HCT116 (cell line): ENCODE data around the gene NTN3. TPM values are rescaled to one million over a fixed set of nuclear protein-coding genes. Genes with fewer than 3 reads are reported as not detected.

Experiments
- ATAC-seq: fragments of 200-7000 bp; cut with Tn5 transposase; 2 replicates; pipeline ENCODE4 v1.9.1; 2020; ENCODE audit warnings: mild to moderate bottlenecking, moderate library complexity
- BruUV-seq: library from RNA; stranded (reverse); fragments of 400-500 nt; replicated peaks from 2 replicates; lab custom pipeline; 2021; lab: Mats Ljungman, UMichigan
- CTCF ChIA-PET: fragments of 300-600 bp; sonication (Branson Sonifier 250); formaldehyde crosslinking; loops from one replicate; lab custom pipeline; 2021; ENCODE audit warnings: antibody characterized with exemption; lab: Charles Lee
- POLR2A ChIA-PET: fragments of 300-600, 350-600 bp; sonication (Branson Sonifier 250); formaldehyde crosslinking; loops from one replicate; lab custom pipeline; 2021; ENCODE audit warnings: antibody characterized with exemption; lab: Charles Lee
- RAD21 ChIA-PET, 2 experiments: fragments of 300-600 bp; sonication (Branson Sonifier 250); formaldehyde crosslinking; loops; one replicate each; lab custom pipeline; 2023; ENCODE audit warnings: low total read pairs in 2 of 2; ENCODE audit not compliant: uncharacterized antibody in 2 of 2, unreplicated experiment in 2 of 2, low non-redundant PET in 1 of 2; lab: Charles Lee
- DNase-seq: peaks from one replicate; pipeline ENCODE4 v3.0.0-alpha.2; 2010; ENCODE audit warnings: low read depth, low spot score
- H2AFZ ChIP-seq: fragments of 200-600 bp; shearing (Covaris generic), sonication (generic); 2 replicates; pipeline ENCODE4 v1.6.1; 2017; ENCODE audit warnings: low read depth, mixed run types, mixed read lengths, antibody characterized with exemption, low read length; ENCODE audit not compliant: poor library complexity, severe bottlenecking
- H3K27ac ChIP-seq: 2 replicates; pipeline ENCODE4 v1.5.1; 2012; ENCODE audit warnings: low read depth, low read length
- H3K27me3 ChIP-seq: fragments of 200-600 bp; sonication (generic); 2 replicates; pipeline ENCODE4 v1.6.1; 2016; ENCODE audit warnings: mixed run types, low read length, mixed read lengths; ENCODE audit not compliant: insufficient read depth
- H3K36me3 ChIP-seq, 2 experiments: fragments of 200-500 bp in 1 of 2; fragments of 200-600 bp in 1 of 2; sonication (Bioruptor generic) in 1 of 2; sonication (generic) in 1 of 2; 2 replicates each; pipeline versions ENCODE4 v1.5.1 to v1.6.1; 2014 to 2016; ENCODE audit warnings: low read length in 2 of 2, inconsistent platforms in 1 of 2, mixed read lengths in 1 of 2, mixed run types in 1 of 2; ENCODE audit not compliant: insufficient read depth in 2 of 2, control insufficient read depth in 1 of 2
- H3K4me1 ChIP-seq, 2 experiments: fragments of 200-600 bp in 1 of 2; sonication (generic) in 1 of 2; 2 replicates each; pipeline versions ENCODE4 v1.5.1 to v1.6.1; 2012 to 2017; ENCODE audit warnings: low read length in 2 of 2, inconsistent platforms in 1 of 2, mild to moderate bottlenecking in 1 of 2, mixed read lengths in 1 of 2, mixed run types in 1 of 2, moderate library complexity in 1 of 2; ENCODE audit not compliant: insufficient read depth in 2 of 2, control insufficient read depth in 1 of 2
- H3K4me2 ChIP-seq: fragments of 200-600 bp; sonication (generic); 2 replicates; pipeline ENCODE4 v1.6.1; 2017; ENCODE audit warnings: mixed run types, low read length, mixed read lengths
- H3K4me3 ChIP-seq, 2 experiments: fragments of 200-600 bp in 1 of 2; sonication (generic) in 1 of 2; replicated peaks in 1 of 2; 2 replicates each; pipeline ENCODE4 v1.5.1; 2011 to 2016; ENCODE audit warnings: low read length in 2 of 2, control low read depth in 1 of 2, low read depth in 1 of 2, mild to moderate bottlenecking in 1 of 2, mixed read lengths in 1 of 2, mixed run types in 1 of 2
- H3K79me2 ChIP-seq: fragments of 200-600 bp; sonication (generic); 2 replicates; pipeline ENCODE4 v1.6.1; 2017; ENCODE audit warnings: mild to moderate bottlenecking, mixed run types, low read length, moderate library complexity, mixed read lengths; ENCODE audit not compliant: insufficient read depth
- H3K9ac ChIP-seq: fragments of 200-600 bp; sonication (generic); 2 replicates; pipeline ENCODE4 v1.6.1; 2016; ENCODE audit warnings: low read length, mixed read lengths
- H3K9me2 ChIP-seq: fragments of 200-600 bp; sonication (generic), shearing (Covaris generic); 2 replicates; pipeline ENCODE4 v1.6.1; 2017; ENCODE audit warnings: mixed run types, mild to moderate bottlenecking, moderate library complexity; ENCODE audit not compliant: insufficient read depth
- H3K9me3 ChIP-seq, 2 experiments: fragments of 200-500 bp in 1 of 2; fragments of 200-600 bp in 1 of 2; sonication (Bioruptor generic) in 1 of 2; sonication (generic) in 1 of 2; 2 replicates each; pipeline ENCODE4 v1.6.1; 2014 to 2017; ENCODE audit warnings: low read length in 2 of 2, mixed read lengths in 2 of 2, inconsistent platforms in 1 of 2, low read depth in 1 of 2, mild to moderate bottlenecking in 1 of 2, mixed run types in 1 of 2, moderate library complexity in 1 of 2; ENCODE audit not compliant: control insufficient read depth in 1 of 2, insufficient read depth in 1 of 2
- H4K20me1 ChIP-seq: fragments of 200-600 bp; sonication (generic), shearing (Covaris generic); 2 replicates; pipeline ENCODE4 v1.6.1; 2017; ENCODE audit warnings: mixed run types, mild to moderate bottlenecking, moderate library complexity; ENCODE audit not compliant: insufficient read depth
- CEBPB ChIP-seq: IDR thresholded peaks from 2 replicates; pipeline ENCODE4 v1.6.1; 2012; ENCODE audit warnings: low read depth
- EZH2 ChIP-seq: fragments of 200-600 bp; sonication (generic); IDR thresholded peaks from 2 replicates; pipeline ENCODE4 v1.6.1; 2017; ENCODE audit warnings: antibody characterized with exemption, mixed run types
- FOSL1 ChIP-seq: IDR thresholded peaks from 2 replicates; pipeline ENCODE4 v1.6.1; 2012; ENCODE audit warnings: low read depth
- TCF7L2 ChIP-seq: IDR thresholded peaks from 2 replicates; pipeline ENCODE4 v1.7.0; 2011; ENCODE audit warnings: borderline replicate concordance, inconsistent platforms; ENCODE audit not compliant: insufficient read depth, insufficient read length; ENCODE audit errors: extremely low read depth
- ZFX ChIP-seq: fragments of 450-650 bp; IDR thresholded peaks from 2 replicates; pipeline ENCODE4 v1.6.1; 2017
- ZNF274 ChIP-seq: fragments of 200-500 bp; sonication (Bioruptor generic); IDR thresholded peaks from 2 replicates; pipeline ENCODE4 v1.6.1; 2014; ENCODE audit warnings: mild to moderate bottlenecking, low read depth, low read length, inconsistent platforms
- intact Hi-C: fragments of 100-400 bp; cut with micrococcal nuclease; formaldehyde crosslinking; loops from 2 replicates; pipeline ENCODE4 v1.10.0; 2022
- total RNA-seq: library from RNA; stranded (reverse); gene quantifications from one replicate; pipeline ENCODE4 v1.2.1, GENCODE V29; 2021; ENCODE audit not compliant: unreplicated experiment
- TF ChIP-seq, protein P1 (sequence below), 3 experiments: fragments of 200-600 bp in 1 of 3; sonication (generic) in 1 of 3; IDR thresholded peaks in 2 of 3; conservative IDR thresholded peaks in 1 of 3; 2 replicates each; pipeline ENCODE4 v1.5.1; 2012 to 2017; ENCODE audit warnings: low read depth in 2 of 3, low read length in 2 of 3, antibody characterized with exemption in 1 of 3, borderline replicate concordance in 1 of 3, control low read depth in 1 of 3, mild to moderate bottlenecking in 1 of 3, mixed read lengths in 1 of 3, mixed run types in 1 of 3, moderate library complexity in 1 of 3; ENCODE audit not compliant: insufficient read depth in 1 of 3

Gene NTN3
- total RNA-seq, 1 experiment from 2014 or later: 0.30 TPM

DNA sequence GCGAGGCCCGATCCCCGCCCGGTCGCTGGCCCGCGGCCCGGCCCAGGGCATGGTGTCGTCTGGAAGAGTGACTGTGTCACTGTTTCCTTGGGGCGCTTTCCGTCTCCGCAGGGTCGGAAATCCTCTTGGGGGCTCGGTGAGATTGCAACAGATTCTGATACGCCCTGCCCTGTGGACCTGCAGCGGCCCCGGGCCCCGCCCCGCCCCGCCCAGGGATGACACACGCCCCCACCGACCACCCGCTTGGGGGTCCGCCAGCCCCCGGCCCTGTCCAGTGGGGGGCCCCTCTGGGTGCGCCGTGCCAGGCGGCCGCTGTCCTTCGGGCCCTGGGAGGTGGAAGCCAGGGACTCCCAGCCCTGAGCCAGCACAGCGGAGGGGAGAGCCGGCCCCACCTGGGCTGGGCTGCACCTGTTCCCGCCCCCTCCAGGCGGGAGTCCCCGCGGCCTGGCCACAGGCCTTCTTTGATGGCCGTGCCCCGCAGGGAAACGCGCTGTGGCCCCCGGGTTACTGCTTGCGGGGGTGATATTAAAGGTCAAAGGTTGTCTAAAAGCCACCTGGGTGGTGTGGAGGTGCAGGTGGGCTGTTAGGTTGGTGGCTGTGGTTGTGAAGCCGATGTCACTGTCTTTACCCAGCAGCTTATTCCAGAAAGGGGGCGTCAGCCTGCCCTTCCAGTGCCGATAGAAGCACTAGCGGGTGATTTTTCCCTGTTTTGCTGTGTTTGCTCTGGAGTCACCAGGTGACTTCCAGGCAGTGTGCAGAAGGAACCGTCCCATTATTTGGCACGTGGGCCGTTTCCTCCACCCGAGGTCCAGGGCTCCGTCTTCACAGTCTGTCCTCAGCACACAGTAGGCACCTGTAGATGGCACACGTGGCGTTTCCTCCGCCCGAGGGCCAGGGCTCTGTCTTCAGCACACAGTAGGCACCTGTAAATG is 4.6 kb downstream of the NTN3 start:
- Histone ChIP-seq H3K4me2 (peak overlapping the region; percentile 94), H3K27ac (peak overlapping the region; percentile 71), H3K4me1 (peaks cover 22 to 41% of the 10 kb centered on the region in 2 experiments), H3K9ac (peak overlapping the region; percentile 67), H3K4me3 (peak overlapping the region; percentile 55 to 87), H3K9me3 (no peaks in the 10 kb centered on the region), H3K27me3 (no peaks in the 10 kb centered on the region), H3K79me2 (peaks cover 36% of the 10 kb centered on the region; the same call in 1 of the 2 replicates), H2AFZ (no peak overlapping the region), H3K36me3 (no peaks in the 10 kb centered on the region), H3K9me2 (no peaks in the 10 kb centered on the region), H4K20me1 (no peaks in the 10 kb centered on the region)
- intact Hi-C loops: no loop called here
- TF ChIP-seq TCF7L2: peak; percentile 33
- no peak for TF ChIP-seq CEBPB
- DNase-seq (no peak), ATAC-seq (peak; percentile 57)
- ChIA-PET CTCF (interaction anchor here (1.0 to 1.2 kb wide), 2 partner anchors 16 to 281 kb away, joined by 3 to 4 read pairs; partner anchors contain the start of gene TEDC2), POLR2A (interaction anchor here (1.3 kb wide), 1 partner anchor 16 kb away, joined by 8 read pairs; the partner anchor contains the start of gene TEDC2), RAD21 (interaction anchor here in 1 of 2 experiments (0.8 kb wide), 1 partner anchor 26 kb away, joined by 3 read pairs; no protein-coding TSS in a partner anchor)
- no TSS peak for BruUV-seq

DNA sequence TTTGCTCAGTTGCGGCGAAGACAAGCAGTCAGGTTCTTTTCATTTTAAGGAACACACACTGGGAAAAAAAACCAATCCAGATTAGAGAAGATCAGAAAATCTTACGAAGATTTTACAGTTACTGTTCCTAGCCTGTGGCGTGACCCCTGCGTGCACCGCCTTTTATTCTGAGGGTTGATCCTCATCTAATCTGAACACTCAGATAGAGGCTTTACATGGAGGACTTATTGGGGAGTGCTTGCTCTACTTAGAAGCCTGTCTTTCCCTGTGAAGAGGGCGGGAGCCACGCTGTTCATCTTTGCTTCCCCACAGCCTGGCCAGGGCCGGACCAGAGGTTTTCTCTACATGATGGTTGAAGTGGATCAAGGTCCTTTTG is 5.2 kb downstream of the NTN3 start:
- Histone ChIP-seq H3K27ac (no peak overlapping the region), H2AFZ (no peak overlapping the region)
- CTCF ChIA-PET: no interaction called here
- DNase-seq (no peak), ATAC-seq (no peak)
- TF ChIP-seq ZNF274 (no peak), ZFX (no peak), EZH2 (no peak), FOSL1 (no peak)
- TF ChIP-seq, protein P1, sequence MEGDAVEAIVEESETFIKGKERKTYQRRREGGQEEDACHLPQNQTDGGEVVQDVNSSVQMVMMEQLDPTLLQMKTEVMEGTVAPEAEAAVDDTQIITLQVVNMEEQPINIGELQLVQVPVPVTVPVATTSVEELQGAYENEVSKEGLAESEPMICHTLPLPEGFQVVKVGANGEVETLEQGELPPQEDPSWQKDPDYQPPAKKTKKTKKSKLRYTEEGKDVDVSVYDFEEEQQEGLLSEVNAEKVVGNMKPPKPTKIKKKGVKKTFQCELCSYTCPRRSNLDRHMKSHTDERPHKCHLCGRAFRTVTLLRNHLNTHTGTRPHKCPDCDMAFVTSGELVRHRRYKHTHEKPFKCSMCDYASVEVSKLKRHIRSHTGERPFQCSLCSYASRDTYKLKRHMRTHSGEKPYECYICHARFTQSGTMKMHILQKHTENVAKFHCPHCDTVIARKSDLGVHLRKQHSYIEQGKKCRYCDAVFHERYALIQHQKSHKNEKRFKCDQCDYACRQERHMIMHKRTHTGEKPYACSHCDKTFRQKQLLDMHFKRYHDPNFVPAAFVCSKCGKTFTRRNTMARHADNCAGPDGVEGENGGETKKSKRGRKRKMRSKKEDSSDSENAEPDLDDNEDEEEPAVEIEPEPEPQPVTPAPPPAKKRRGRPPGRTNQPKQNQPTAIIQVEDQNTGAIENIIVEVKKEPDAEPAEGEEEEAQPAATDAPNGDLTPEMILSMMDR (IDR thresholded peaks at IDR 0.05 in 2 of 3, conservative IDR thresholded peaks at IDR 0.05 in 1 of 3; ENCODE audit: borderline replicate concordance in 1 of 3, insufficient read depth in 1 of 3, low read depth in 2 of 3, low read length in 2 of 3): no peak
- TF ChIP-seq, all 23 proteins: peak for 0
- RAD21 ChIA-PET: no interaction called here
- BruUV-seq: no TSS peak
- Histone ChIP-seq H3K4me1 (peaks cover 19 to 34% of the 10 kb centered on the region in 2 experiments), H3K9me2 (no peaks in the 10 kb centered on the region), H3K79me2 (peaks cover 36% of the 10 kb centered on the region; the same call in 1 of the 2 replicates), H3K4me3 (no peak overlapping the region), H4K20me1 (no peaks in the 10 kb centered on the region), H3K9ac (no peak overlapping the region), H3K9me3 (no peaks in the 10 kb centered on the region), H3K36me3 (no peaks in the 10 kb centered on the region), H3K4me2 (peak overlapping the region; percentile 94), H3K27me3 (no peaks in the 10 kb centered on the region)
- POLR2A ChIA-PET: no interaction called here
- intact Hi-C loops: no loop called here
